MCF 10A (cell line): ENCODE results near the gene ZMIZ1. TPM values are rescaled to one million over a fixed set of nuclear protein-coding genes. Genes with fewer than 3 reads are reported as not detected.

Experiments used
- BruUV-seq: library from RNA; stranded (reverse); fragments of 400-500 nt; replicated peaks from 2 replicates; lab custom pipeline; 2021; lab: Mats Ljungman, UMichigan
- CTCF ChIA-PET: fragments of 300-600 bp; sonication (Branson Sonifier 250); formaldehyde crosslinking; extraction: SDS; loops from one replicate; lab custom pipeline; 2021; ENCODE audit warnings: antibody characterized with exemption, inconsistent platforms; lab: Yijun Ruan, JAX
- POLR2A ChIA-PET: fragments of 300-600, 350-650 bp; sonication (Branson Sonifier 250); formaldehyde crosslinking; extraction: SDS; loops from one replicate; lab custom pipeline; 2020; ENCODE audit warnings: antibody characterized with exemption, inconsistent platforms; lab: Yijun Ruan, JAX
- DNase-seq: peaks from one replicate; pipeline ENCODE4 v3.0.0-alpha.2; 2018; ENCODE audit not compliant: unreplicated experiment
- H3K27ac Mint-ChIP-seq: one replicate; pipeline ENCODE4 v1.8.0; 2022; ENCODE audit warnings: mild to moderate bottlenecking, low read depth, mixed read lengths; ENCODE audit not compliant: unreplicated experiment
- H3K27me3 Mint-ChIP-seq: one replicate; pipeline ENCODE4 v1.8.0; 2022; ENCODE audit warnings: mixed read lengths; ENCODE audit not compliant: insufficient read depth, unreplicated experiment
- H3K36me3 Mint-ChIP-seq: one replicate; pipeline ENCODE4 v1.8.0; 2022; ENCODE audit warnings: mild to moderate bottlenecking, moderate library complexity, mixed read lengths; ENCODE audit not compliant: insufficient read depth, unreplicated experiment
- H3K4me1 Mint-ChIP-seq: one replicate; pipeline ENCODE4 v1.8.0; 2022; ENCODE audit warnings: mixed read lengths; ENCODE audit not compliant: insufficient read depth, unreplicated experiment
- H3K4me3 Mint-ChIP-seq: one replicate; pipeline ENCODE4 v1.8.0; 2022; ENCODE audit warnings: mild to moderate bottlenecking, moderate library complexity, mixed read lengths; ENCODE audit not compliant: unreplicated experiment
- H3K9me3 Mint-ChIP-seq: one replicate; pipeline ENCODE4 v1.8.0; 2022; ENCODE audit warnings: mixed read lengths; ENCODE audit not compliant: unreplicated experiment
- intact Hi-C: fragments of 100-400 bp; cut with micrococcal nuclease; formaldehyde crosslinking; loops from 2 replicates; pipeline ENCODE4 v1.14.1; 2022
- total RNA-seq: library from RNA; stranded (reverse); gene quantifications from 2 replicates; pipeline ENCODE4 v1.2.3, GENCODE V29; 2022
- TF ChIP-seq, protein P1 (sequence below): fragments of 200-600 bp; IDR thresholded peaks from one replicate; pipeline ENCODE4 v1.8.0; 2022; ENCODE audit warnings: antibody characterized with exemption, mild to moderate bottlenecking; ENCODE audit not compliant: unreplicated experiment

Gene ZMIZ1
- total RNA-seq, 1 experiment from 2014 or later = 15.5 TPM

DNA sequence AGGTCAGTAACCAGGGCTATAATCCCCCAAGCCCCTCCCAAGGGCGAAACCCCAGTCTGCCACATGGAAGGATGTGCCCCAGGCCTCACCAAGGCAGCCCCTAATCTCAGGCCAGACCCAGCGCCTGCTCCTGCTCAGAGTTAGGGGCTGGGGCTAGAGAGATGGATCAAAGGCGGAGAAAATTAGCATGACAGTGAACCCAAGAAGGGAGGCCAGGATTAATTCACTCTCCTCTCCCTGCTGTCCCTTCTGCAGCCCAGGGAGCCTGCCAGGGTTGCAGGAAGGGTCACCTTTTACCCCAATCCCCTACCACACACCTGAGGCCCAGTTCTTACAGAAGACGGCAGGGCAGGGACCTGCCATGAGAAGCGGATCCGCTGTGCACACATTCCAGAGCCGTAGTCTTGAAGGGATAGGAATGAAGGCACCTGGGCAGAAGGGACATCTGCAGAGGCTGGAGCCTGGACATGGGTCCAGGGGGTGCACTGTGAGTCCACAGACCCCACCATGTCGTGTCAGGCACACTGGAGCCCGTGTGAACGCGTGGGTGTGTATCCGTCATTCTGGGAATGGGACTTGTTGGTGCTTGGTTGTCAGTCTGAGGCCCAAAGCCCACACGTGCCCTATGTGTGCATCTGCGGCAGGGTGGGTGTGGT is 11.9 kb upstream of the ZMIZ1 start:
- POLR2A ChIA-PET = no interaction called here
- no peaks in the 10 kb centered on the region for H3K27me3 Mint-ChIP-seq
- H3K4me1 Mint-ChIP-seq = no peaks in the 10 kb centered on the region
- H3K36me3 Mint-ChIP-seq = no peaks in the 10 kb centered on the region
- TF ChIP-seq, protein P1, sequence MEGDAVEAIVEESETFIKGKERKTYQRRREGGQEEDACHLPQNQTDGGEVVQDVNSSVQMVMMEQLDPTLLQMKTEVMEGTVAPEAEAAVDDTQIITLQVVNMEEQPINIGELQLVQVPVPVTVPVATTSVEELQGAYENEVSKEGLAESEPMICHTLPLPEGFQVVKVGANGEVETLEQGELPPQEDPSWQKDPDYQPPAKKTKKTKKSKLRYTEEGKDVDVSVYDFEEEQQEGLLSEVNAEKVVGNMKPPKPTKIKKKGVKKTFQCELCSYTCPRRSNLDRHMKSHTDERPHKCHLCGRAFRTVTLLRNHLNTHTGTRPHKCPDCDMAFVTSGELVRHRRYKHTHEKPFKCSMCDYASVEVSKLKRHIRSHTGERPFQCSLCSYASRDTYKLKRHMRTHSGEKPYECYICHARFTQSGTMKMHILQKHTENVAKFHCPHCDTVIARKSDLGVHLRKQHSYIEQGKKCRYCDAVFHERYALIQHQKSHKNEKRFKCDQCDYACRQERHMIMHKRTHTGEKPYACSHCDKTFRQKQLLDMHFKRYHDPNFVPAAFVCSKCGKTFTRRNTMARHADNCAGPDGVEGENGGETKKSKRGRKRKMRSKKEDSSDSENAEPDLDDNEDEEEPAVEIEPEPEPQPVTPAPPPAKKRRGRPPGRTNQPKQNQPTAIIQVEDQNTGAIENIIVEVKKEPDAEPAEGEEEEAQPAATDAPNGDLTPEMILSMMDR = no peak
- H3K9me3 Mint-ChIP-seq = no peaks in the 10 kb centered on the region
- BruUV-seq = no TSS peak
- intact Hi-C loops = no loop called here
- no peak for DNase-seq
- no peak overlapping the region for H3K4me3 Mint-ChIP-seq
- no peak overlapping the region for H3K27ac Mint-ChIP-seq
- CTCF ChIA-PET = no interaction called here

DNA sequence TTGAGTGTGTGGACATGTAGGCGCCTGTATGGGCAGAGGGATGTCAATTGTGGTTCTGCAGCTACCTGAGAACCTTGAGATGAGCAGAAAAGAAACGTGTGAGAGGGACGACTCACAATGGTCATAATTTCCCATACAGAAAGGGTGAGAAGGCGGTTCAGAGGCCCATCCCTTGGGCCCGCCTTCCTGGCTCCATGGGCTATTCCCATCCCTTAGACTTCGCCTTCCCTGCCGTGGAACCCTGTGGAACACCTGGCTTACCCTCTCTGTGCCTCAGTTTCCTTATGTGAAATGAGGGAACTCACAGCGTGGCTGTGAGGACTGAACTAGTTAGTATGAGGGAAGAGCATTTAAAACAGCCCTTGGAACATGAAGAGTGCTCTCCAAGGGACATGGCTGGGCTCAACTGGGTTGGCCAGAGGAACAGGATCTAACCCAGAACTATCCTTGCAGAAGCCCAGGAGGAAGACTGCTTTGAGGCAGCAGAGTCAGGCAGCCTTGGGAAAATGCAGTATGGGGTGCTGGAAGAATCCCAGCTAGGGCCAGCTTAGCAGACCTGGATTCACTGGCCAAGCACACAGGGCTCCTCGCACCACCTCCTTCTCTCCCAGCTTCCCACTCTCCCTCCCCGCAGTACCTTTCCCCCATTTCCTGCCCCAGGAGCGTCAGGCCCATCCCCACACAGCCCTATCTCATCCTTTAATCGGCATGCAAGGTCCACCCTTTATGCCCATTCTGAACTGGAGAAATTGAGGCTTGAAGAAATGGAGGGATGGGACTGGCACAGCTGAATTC is 11.1 kb upstream of the ZMIZ1 start:
- CTCF ChIA-PET = interaction anchor here (0.7 kb wide), 1 partner anchor 28 kb away, joined by 3 read pairs; no protein-coding TSS in a partner anchor
- DNase-seq = no peak
- Mint-ChIP-seq H3K27ac (no peak overlapping the region), H3K4me1 (no peaks in the 10 kb centered on the region), H3K36me3 (no peaks in the 10 kb centered on the region), H3K27me3 (no peaks in the 10 kb centered on the region), H3K9me3 (no peaks in the 10 kb centered on the region), H3K4me3 (no peak overlapping the region)
- BruUV-seq = no TSS peak
- POLR2A ChIA-PET = no interaction called here
- intact Hi-C loops = no loop called here
- TF ChIP-seq, protein P1 = no peak

DNA sequence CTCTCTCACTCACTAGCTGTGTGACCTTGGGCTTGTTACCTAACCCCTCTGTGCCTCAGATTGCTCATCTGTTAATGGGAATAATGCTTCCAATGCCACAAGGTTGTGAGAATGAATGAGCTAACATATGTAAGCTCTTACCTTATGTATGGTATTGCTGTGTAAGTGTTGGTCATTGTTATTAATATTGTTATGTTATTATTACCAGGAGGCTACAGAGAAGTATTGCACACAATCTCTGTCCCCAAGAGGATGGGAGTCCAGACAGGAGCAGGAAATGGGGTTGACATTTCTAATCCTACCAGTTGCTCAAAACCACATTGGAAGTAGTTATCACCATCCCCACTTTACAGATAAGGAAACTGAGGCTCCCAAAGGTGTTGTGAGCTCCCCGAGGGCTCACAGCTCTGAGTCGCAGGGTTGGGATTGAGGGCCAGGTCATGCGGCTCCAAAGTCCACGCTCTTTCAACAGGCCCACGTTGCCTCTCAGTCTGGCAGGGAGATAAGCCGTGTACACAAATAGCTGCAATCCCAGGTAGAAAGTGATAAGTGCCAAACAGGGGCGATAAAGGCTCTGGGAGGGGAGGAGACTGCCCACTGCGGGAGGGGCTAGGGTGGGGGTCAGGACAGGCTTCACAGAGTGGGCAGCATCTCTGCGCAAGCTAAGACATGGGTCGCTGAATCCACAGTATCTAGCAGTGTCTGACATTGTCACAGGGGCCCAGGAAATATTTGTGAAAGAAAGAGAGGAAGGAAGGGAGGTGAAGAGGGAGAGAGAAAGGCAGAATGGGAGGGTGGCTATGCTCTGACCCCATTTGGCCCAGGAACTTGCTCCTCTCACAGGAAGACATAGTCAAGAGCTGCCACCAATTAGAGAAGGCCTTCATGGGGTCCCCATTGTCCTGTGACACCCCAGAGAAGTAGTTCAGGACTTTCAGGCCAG is 9.6 kb upstream of the ZMIZ1 start:
- no peak overlapping the region for H3K27ac Mint-ChIP-seq
- intact Hi-C loops = no loop called here
- no peaks in the 10 kb centered on the region for H3K9me3 Mint-ChIP-seq
- no peak overlapping the region for H3K4me3 Mint-ChIP-seq
- POLR2A ChIA-PET = no interaction called here
- no TSS peak for BruUV-seq
- TF ChIP-seq, protein P1 = no peak
- H3K36me3 Mint-ChIP-seq = no peaks in the 10 kb centered on the region
- no peaks in the 10 kb centered on the region for H3K4me1 Mint-ChIP-seq
- H3K27me3 Mint-ChIP-seq = no peaks in the 10 kb centered on the region
- no peak for DNase-seq
- CTCF ChIA-PET = interaction anchor here (0.5 to 0.7 kb wide), 3 partner anchors 10 to 429 kb away, joined by 4 to 6 read pairs (median 4); partner anchors contain the start of gene ZMIZ1
